Neutrophil (primary cell): ENCODE data around the gene MUL1.

Experiments
- H3K27ac ChIP-seq: fragments of 200-600 bp; sonication (generic); 2 replicates; pipeline ENCODE4 v1.5.1; 2016; ENCODE audit warnings: mild to moderate bottlenecking, moderate library complexity
- H3K27me3 ChIP-seq: fragments of 200-600 bp; sonication (generic); 2 replicates; pipeline ENCODE4 v1.6.0; 2016; ENCODE audit warnings: mild to moderate bottlenecking
- H3K36me3 ChIP-seq: fragments of 200-600 bp; sonication (generic); 2 replicates; pipeline ENCODE4 v1.5.1; 2017
- H3K4me1 ChIP-seq, 2 experiments: fragments of 200-600 bp in 1 of 2; sonication (generic) in 1 of 2; 1 replicate in 1 of 2; 2 replicates in 1 of 2; pipeline versions ENCODE4 v1.5.1 to v1.6.1; 2013 to 2016; ENCODE audit warnings: low read depth in 1 of 2, low read length in 1 of 2, mild to moderate bottlenecking in 1 of 2, moderate library complexity in 1 of 2; ENCODE audit not compliant: control insufficient read depth in 1 of 2, insufficient read depth in 1 of 2
- H3K4me3 ChIP-seq, 2 experiments: fragments of 200-600 bp in 1 of 2; sonication (generic) in 1 of 2; 1 replicate in 1 of 2; 2 replicates in 1 of 2; pipeline ENCODE4 v1.5.1; 2013 to 2016; ENCODE audit warnings: low read depth in 1 of 2, low read length in 1 of 2, mild to moderate bottlenecking in 1 of 2, moderate library complexity in 1 of 2
- H3K9me3 ChIP-seq: fragments of 200-600 bp; sonication (generic); 2 replicates; pipeline ENCODE4 v1.5.1; 2016
- CTCF ChIP-seq: fragments of 200-600 bp; sonication (generic); IDR thresholded peaks from 2 replicates; pipeline ENCODE4 v1.5.1; 2016; ENCODE audit warnings: antibody characterized with exemption

The MUL1 gene

GRCh38 chr1:20470194-20470593 is 37.8 kb downstream of the MUL1 start:
- H3K9me3 ChIP-seq: no peaks in the 10 kb centered on the region
- no peak for TF ChIP-seq CTCF
- H3K36me3 ChIP-seq: no peaks in the 10 kb centered on the region
- H3K4me3 ChIP-seq: no peak overlapping the region
- H3K27ac ChIP-seq: no peak overlapping the region
- peaks cover 91% of the 10 kb centered on the region for H3K27me3 ChIP-seq
- H3K4me1 ChIP-seq: no peaks in the 10 kb centered on the region

GRCh38 chr1:20469406-20470076 is 38.4 kb downstream of the MUL1 start:
- H3K4me3 ChIP-seq: no peak overlapping the region
- H3K36me3 ChIP-seq: no peaks in the 10 kb centered on the region
- no peaks in the 10 kb centered on the region for H3K4me1 ChIP-seq
- no peaks in the 10 kb centered on the region for H3K9me3 ChIP-seq
- H3K27ac ChIP-seq: no peak overlapping the region
- H3K27me3 ChIP-seq: peaks cover 85% of the 10 kb centered on the region
- no peak for TF ChIP-seq CTCF

- Histone ChIP-seq H3K27me3 (peaks cover 57% of the 10 kb centered on the region), H3K36me3 (no peaks in the 10 kb centered on the region), H3K4me3 (no peak overlapping the region), H3K9me3 (no peaks in the 10 kb centered on the region), H3K27ac (no peak overlapping the region), H3K4me1 (no peaks in the 10 kb centered on the region)
- TF ChIP-seq CTCF: no peak
Measured at GRCh38 chr1:20466273-20466672, 41.7 kb downstream of the MUL1 start.

- Histone ChIP-seq H3K27me3 (peaks cover 56% of the 10 kb centered on the region), H3K36me3 (no peaks in the 10 kb centered on the region), H3K4me1 (no peaks in the 10 kb centered on the region), H3K4me3 (no peak overlapping the region), H3K9me3 (no peaks in the 10 kb centered on the region), H3K27ac (no peak overlapping the region)
- no peak for TF ChIP-seq CTCF
Measured at GRCh38 chr1:20465187-20465586, 42.8 kb downstream of the MUL1 start.

- Histone ChIP-seq H3K27me3 (peaks cover 53% of the 10 kb centered on the region), H3K4me1 (no peaks in the 10 kb centered on the region), H3K27ac (no peak overlapping the region), H3K4me3 (no peak overlapping the region), H3K9me3 (no peaks in the 10 kb centered on the region), H3K36me3 (no peaks in the 10 kb centered on the region)
- TF ChIP-seq CTCF: no peak
Measured at GRCh38 chr1:20463502-20463901, 44.4 kb downstream of the MUL1 start.
